GM12892 (cell line): ENCODE data around the gene PPP1R7.

Experiments used
- POLR2AphosphoS5 ChIP-seq: IDR thresholded peaks from 2 replicates; pipeline ENCODE4 v1.6.1; 2011; ENCODE audit warnings: low read depth, low read length, control low read depth
- TAF1 ChIP-seq: IDR thresholded peaks from 2 replicates; pipeline ENCODE4 v1.6.1; 2011; ENCODE audit warnings: low read depth, mild to moderate bottlenecking, control low read depth, low read length, borderline replicate concordance

DNA sequence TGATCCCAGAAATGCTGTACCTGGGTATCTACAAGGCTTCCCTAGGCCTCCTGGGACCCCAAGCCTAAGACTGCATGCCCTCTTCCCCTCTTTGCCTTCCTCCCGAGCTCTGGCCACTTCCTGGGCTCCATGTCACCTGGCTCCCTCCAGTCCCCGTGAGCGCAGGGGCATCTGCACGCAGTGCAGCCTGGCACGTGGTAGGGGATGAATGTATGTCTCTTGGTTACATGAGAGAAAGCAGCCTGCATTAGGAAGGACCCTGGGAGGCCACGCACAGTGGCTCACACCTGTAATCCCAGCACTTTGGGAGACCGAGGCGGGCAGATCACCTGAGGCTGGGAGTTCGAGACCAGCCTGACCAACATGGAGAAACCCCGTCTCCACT, 16.8 kb upstream of the PPP1R7 start:
- TF ChIP-seq POLR2AphosphoS5 (no peak), TAF1 (no peak)
